HEK293T (cell line): Measurements from ENCODE around the gene RNF26.

Experiments used
- ARNT ChIP-seq: fragments of 450-650 bp; IDR thresholded peaks from 2 replicates; pipeline ENCODE4 v1.6.1; 2017; ENCODE audit warnings: mild to moderate bottlenecking
- CTBP1 ChIP-seq: fragments of 450-650 bp; IDR thresholded peaks from 2 replicates; pipeline ENCODE4 v1.6.1; 2016; ENCODE audit warnings: borderline replicate concordance
- ELF4 ChIP-seq: fragments of 450-650 bp; IDR thresholded peaks from 2 replicates; pipeline ENCODE4 v1.6.1; 2017; ENCODE audit warnings: antibody characterized with exemption
- FOXA1 ChIP-seq: fragments of 450-650 bp; IDR thresholded peaks from 2 replicates; pipeline ENCODE4 v1.6.1; 2016; ENCODE audit warnings: mild to moderate bottlenecking
- FOXK2 ChIP-seq: fragments of 450-650 bp; IDR thresholded peaks from 2 replicates; pipeline ENCODE4 v1.6.1; 2016; ENCODE audit warnings: mild to moderate bottlenecking
- FOXM1 ChIP-seq: fragments of 450-650 bp; IDR thresholded peaks from 2 replicates; pipeline ENCODE4 v1.6.1; 2017; ENCODE audit warnings: mild to moderate bottlenecking, borderline replicate concordance
- L3MBTL2 ChIP-seq: fragments of 450-650 bp; conservative IDR thresholded peaks from 2 replicates; pipeline ENCODE4 v1.6.1; 2016; ENCODE audit warnings: mild to moderate bottlenecking
- NFRKB ChIP-seq: fragments of 450-650 bp; IDR thresholded peaks from 2 replicates; pipeline ENCODE4 v1.6.1; 2016; ENCODE audit warnings: mild to moderate bottlenecking, moderate library complexity
- SP1 ChIP-seq: fragments of 450-650 bp; IDR thresholded peaks from 2 replicates; pipeline ENCODE4 v1.6.1; 2017
- SUZ12 ChIP-seq: fragments of 450-650 bp; IDR thresholded peaks from 2 replicates; pipeline ENCODE4 v1.6.1; 2016; ENCODE audit warnings: mild to moderate bottlenecking
- TARDBP ChIP-seq: fragments of 450-650 bp; IDR thresholded peaks from 2 replicates; pipeline ENCODE4 v1.6.1; 2016
- ZNF384 ChIP-seq: fragments of 450-650 bp; IDR thresholded peaks from 2 replicates; pipeline ENCODE4 v1.6.1; 2016
- TF ChIP-seq, protein P1 (sequence below): fragments of 450-650 bp; IDR thresholded peaks from 2 replicates; pipeline ENCODE4 v1.6.1; 2016

DNA sequence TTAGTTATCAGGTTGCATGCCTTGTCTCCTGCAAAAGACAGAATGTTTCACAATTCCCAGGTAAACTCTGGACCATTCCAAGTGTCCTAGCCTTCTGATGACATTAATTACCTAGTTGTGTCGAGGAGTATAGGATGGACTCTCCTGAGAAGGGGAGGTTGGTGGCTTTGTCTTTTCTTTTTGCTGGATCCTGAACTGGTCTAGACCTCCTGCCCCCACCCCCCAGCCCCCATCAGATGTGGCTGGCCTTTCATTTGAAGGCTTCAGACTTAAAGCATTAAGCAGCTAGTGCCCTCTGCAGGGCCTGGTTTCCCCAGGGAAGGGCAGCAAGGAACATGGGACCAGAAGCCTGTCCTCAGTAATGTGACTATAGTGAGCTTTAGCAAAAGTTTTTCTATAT, 27.1 kb upstream of the RNF26 start:
- TF ChIP-seq FOXM1 (no peak), SP1 (no peak), FOXA1 (no peak), ELF4 (no peak), ARNT (no peak), NFRKB (no peak), CTBP1 (no peak), FOXK2 (no peak), TARDBP (no peak), SUZ12 (no peak), L3MBTL2 (no peak), ZNF384 (no peak)
- TF ChIP-seq, protein P1, sequence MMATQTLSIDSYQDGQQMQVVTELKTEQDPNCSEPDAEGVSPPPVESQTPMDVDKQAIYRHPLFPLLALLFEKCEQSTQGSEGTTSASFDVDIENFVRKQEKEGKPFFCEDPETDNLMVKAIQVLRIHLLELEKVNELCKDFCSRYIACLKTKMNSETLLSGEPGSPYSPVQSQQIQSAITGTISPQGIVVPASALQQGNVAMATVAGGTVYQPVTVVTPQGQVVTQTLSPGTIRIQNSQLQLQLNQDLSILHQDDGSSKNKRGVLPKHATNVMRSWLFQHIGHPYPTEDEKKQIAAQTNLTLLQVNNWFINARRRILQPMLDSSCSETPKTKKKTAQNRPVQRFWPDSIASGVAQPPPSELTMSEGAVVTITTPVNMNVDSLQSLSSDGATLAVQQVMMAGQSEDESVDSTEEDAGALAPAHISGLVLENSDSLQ = no peak
